Lower leg skin (tissue), 3 donors: Measurements from ENCODE around the gene FCHSD1.

Source experiments
- POLR2A ChIP-seq, 2 donors: fragments of 450-650 bp; IDR thresholded peaks; one replicate each; pipeline ENCODE4 v1.6.1; 2016 to 2017; ENCODE audit warnings: antibody characterized with exemption in 2 of 2, mild to moderate bottlenecking in 1 of 2, moderate library complexity in 1 of 2
- TF ChIP-seq, protein P1 (sequence below), 3 donors: fragments of 450-650 bp; IDR thresholded peaks; one replicate each; pipeline ENCODE4 v1.5.1; 2016; ENCODE audit warnings: antibody characterized with exemption in 3 of 3, mild to moderate bottlenecking in 3 of 3, moderate library complexity in 2 of 3

DNA sequence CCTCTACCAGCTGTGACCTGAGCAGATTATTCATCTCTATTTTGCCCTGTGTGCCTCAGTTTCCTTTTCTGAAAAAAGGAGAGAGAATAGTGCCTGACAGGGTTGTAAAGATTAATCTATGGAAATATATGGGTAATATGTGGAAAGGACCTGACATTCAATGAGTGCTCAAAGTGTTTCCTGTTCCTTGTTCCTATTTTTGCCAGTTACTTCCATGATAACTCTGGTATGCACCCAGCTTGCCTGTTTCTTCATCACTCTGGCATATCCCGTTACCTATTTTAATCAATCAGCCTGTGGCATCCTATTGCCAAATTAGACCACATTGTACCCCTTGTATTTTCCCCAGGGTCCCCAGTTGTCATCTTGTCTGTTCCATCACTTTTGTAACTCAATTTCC, 34.4 kb upstream of the FCHSD1 start:
- TF ChIP-seq, protein P1, sequence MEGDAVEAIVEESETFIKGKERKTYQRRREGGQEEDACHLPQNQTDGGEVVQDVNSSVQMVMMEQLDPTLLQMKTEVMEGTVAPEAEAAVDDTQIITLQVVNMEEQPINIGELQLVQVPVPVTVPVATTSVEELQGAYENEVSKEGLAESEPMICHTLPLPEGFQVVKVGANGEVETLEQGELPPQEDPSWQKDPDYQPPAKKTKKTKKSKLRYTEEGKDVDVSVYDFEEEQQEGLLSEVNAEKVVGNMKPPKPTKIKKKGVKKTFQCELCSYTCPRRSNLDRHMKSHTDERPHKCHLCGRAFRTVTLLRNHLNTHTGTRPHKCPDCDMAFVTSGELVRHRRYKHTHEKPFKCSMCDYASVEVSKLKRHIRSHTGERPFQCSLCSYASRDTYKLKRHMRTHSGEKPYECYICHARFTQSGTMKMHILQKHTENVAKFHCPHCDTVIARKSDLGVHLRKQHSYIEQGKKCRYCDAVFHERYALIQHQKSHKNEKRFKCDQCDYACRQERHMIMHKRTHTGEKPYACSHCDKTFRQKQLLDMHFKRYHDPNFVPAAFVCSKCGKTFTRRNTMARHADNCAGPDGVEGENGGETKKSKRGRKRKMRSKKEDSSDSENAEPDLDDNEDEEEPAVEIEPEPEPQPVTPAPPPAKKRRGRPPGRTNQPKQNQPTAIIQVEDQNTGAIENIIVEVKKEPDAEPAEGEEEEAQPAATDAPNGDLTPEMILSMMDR (IDR thresholded peaks at IDR 0.05) = no peak
- TF ChIP-seq POLR2A (IDR thresholded peaks at IDR 0.05) = no peak
